GM12878 (cell line): Measurements from ENCODE around the gene C16orf78. TPM values are rescaled to one million over a fixed set of nuclear protein-coding genes. Genes with fewer than 3 reads are reported as not detected.

Source experiments
- ATAC-seq: fragments of 200-7000 bp; cut with Tn5 transposase; 3 replicates; pipeline ENCODE4 v1.9.1; 2020; ENCODE audit warnings: mild to moderate bottlenecking, moderate library complexity
- BruUV-seq: library from RNA; stranded (reverse); fragments of 400-500 nt; replicated peaks from 2 replicates; lab custom pipeline; 2021; lab: Mats Ljungman, UMichigan
- CTCF ChIA-PET: fragments of 300-600 bp; sonication (Branson Sonifier 250); formaldehyde crosslinking; extraction: SDS; loops from one replicate; lab custom pipeline; 2021; ENCODE audit warnings: inconsistent platforms; lab: Yijun Ruan, JAX
- POLR2A ChIA-PET: fragments of 350-600 bp; formaldehyde crosslinking; extraction: SDS; loops from one replicate; lab custom pipeline; 2021; ENCODE audit warnings: inconsistent platforms; lab: Charles Lee
- RAD21 ChIA-PET: fragments of 300-600 bp; sonication (Branson Sonifier 250); formaldehyde crosslinking; loops from one replicate; lab custom pipeline; 2023; ENCODE audit warnings: antibody characterized with exemption; ENCODE audit not compliant: unreplicated experiment; lab: Charles Lee
- SMC1A ChIA-PET: fragments of 300-600 bp; sonication (Branson Sonifier 250); formaldehyde crosslinking; loops from one replicate; lab custom pipeline; 2023; ENCODE audit not compliant: unreplicated experiment, uncharacterized antibody; lab: Charles Lee
- DNase-seq: peaks from one replicate; pipeline ENCODE4 v3.0.0-alpha.2; 2011; ENCODE audit warnings: low read depth, low spot score
- FAIRE-seq: peaks from 3 replicates; lab custom pipeline; 2011; peaks lifted over from hg19 to GRCh38; lab: Jason Lieb, UNC
- H2AFZ ChIP-seq: 2 replicates; pipeline ENCODE4 v1.6.0; 2011; ENCODE audit warnings: low read depth, low read length, control low read depth; ENCODE audit not compliant: control insufficient read depth
- H3K27ac ChIP-seq: 2 replicates; pipeline ENCODE4 v1.5.1; 2011; ENCODE audit warnings: control low read depth; ENCODE audit not compliant: control insufficient read depth, insufficient read depth
- H3K27me3 ChIP-seq, 2 experiments: replicated peaks in 1 of 2; 2 replicates each; pipeline versions ENCODE4 v1.6.0 to v1.6.1; 2011; ENCODE audit warnings: low read length in 1 of 2; ENCODE audit not compliant: control insufficient read depth in 2 of 2, insufficient read depth in 2 of 2
- H3K36me3 ChIP-seq, 2 experiments: 2 replicates each; pipeline ENCODE4 v1.5.1; 2011; ENCODE audit warnings: low read length in 1 of 2; ENCODE audit not compliant: control insufficient read depth in 2 of 2, insufficient read depth in 2 of 2
- H3K4me1 ChIP-seq: 2 replicates; pipeline ENCODE4 v1.6.1; 2011; ENCODE audit warnings: mild to moderate bottlenecking, low read length, moderate library complexity, mixed read lengths; ENCODE audit not compliant: control insufficient read depth, insufficient read depth
- H3K4me2 ChIP-seq: 2 replicates; pipeline ENCODE4 v1.6.0; 2011; ENCODE audit warnings: control low read depth; ENCODE audit not compliant: control insufficient read depth, insufficient read depth
- H3K4me3 ChIP-seq: fragments of 200-600 bp; sonication (generic); 2 replicates; pipeline ENCODE4 v1.5.1; 2016
- H3K79me2 ChIP-seq: 2 replicates; pipeline ENCODE4 v1.6.0; 2011; ENCODE audit warnings: low read length; ENCODE audit not compliant: control insufficient read depth, insufficient read depth
- H3K9ac ChIP-seq: 2 replicates; pipeline ENCODE4 v1.8.0; 2011; ENCODE audit warnings: low read length, control low read depth, mixed read lengths; ENCODE audit not compliant: control insufficient read depth, insufficient read depth
- H3K9me3 ChIP-seq: replicated peaks from 3 replicates; pipeline ENCODE4 v1.5.1; 2011; ENCODE audit warnings: mild to moderate bottlenecking, low read length; ENCODE audit not compliant: control insufficient read depth, insufficient read depth
- H4K20me1 ChIP-seq: 2 replicates; pipeline ENCODE4 v1.6.0; 2011; ENCODE audit not compliant: control insufficient read depth, insufficient read depth
- BACH1 ChIP-seq: fragments of 450-650 bp; IDR thresholded peaks from 2 replicates; pipeline ENCODE4 v1.6.1; 2017; ENCODE audit warnings: mild to moderate bottlenecking, borderline replicate concordance
- BMI1 ChIP-seq: fragments of 450-650 bp; IDR thresholded peaks from 2 replicates; pipeline ENCODE4 v1.6.1; 2016; ENCODE audit warnings: mild to moderate bottlenecking, moderate library complexity, borderline replicate concordance
- CHD1 ChIP-seq: IDR thresholded peaks from 2 replicates; pipeline ENCODE4 v1.6.1; 2012; ENCODE audit warnings: low read depth, low read length, improper control_type of control experiment
- CREB1 ChIP-seq: IDR thresholded peaks from 2 replicates; pipeline ENCODE4 v1.6.1; 2012; ENCODE audit warnings: low read depth, mild to moderate bottlenecking, inconsistent platforms
- EED ChIP-seq: sonication (generic); IDR thresholded peaks from 2 replicates; pipeline ENCODE4 v1.6.1; 2016; ENCODE audit warnings: antibody characterized with exemption, low read depth
- EGR1 ChIP-seq, 2 experiments: IDR thresholded peaks; 1 replicate in 1 of 2; 2 replicates in 1 of 2; pipeline ENCODE4 v1.6.1; 2011 to 2012; ENCODE audit warnings: low read depth in 2 of 2, low read length in 2 of 2, borderline replicate concordance in 1 of 2, mild to moderate bottlenecking in 1 of 2, moderate library complexity in 1 of 2
- EZH2 ChIP-seq: IDR thresholded peaks from 2 replicates; pipeline ENCODE4 v1.6.1; 2012; ENCODE audit warnings: low read depth, mild to moderate bottlenecking, control low read depth, inconsistent platforms, low read length, borderline replicate concordance; ENCODE audit not compliant: control insufficient read depth
- KAT2A ChIP-seq: conservative IDR thresholded peaks from 2 replicates; pipeline ENCODE4 v1.6.1; 2011; ENCODE audit warnings: low read depth, low read length; ENCODE audit not compliant: control insufficient read depth
- MTA3 ChIP-seq: IDR thresholded peaks from 2 replicates; pipeline ENCODE4 v1.6.1; 2012; ENCODE audit warnings: low read length, inconsistent platforms, borderline replicate concordance
- NBN ChIP-seq: fragments of 450-650 bp; IDR thresholded peaks from 2 replicates; pipeline ENCODE4 v1.6.1; 2016
- NFYA ChIP-seq: IDR thresholded peaks from 2 replicates; pipeline ENCODE4 v1.6.1; 2011; ENCODE audit warnings: low read depth, mild to moderate bottlenecking, low read length, improper control_type of control experiment, borderline replicate concordance
- NR2C2 ChIP-seq: IDR thresholded peaks from 2 replicates; pipeline ENCODE4 v1.6.1; 2011; ENCODE audit warnings: borderline replicate concordance, low read depth; ENCODE audit not compliant: control insufficient read depth, insufficient read length
- PAX5 ChIP-seq: IDR thresholded peaks from 2 replicates; pipeline ENCODE4 v1.6.1; 2011; ENCODE audit warnings: low read depth, low read length, borderline replicate concordance
- POLR2AphosphoS2 ChIP-seq: IDR thresholded peaks from 2 replicates; pipeline ENCODE4 v1.6.1; 2011; ENCODE audit warnings: low read depth, mild to moderate bottlenecking, low read length, improper control_type of control experiment, moderate library complexity
- POU2F2 ChIP-seq: IDR thresholded peaks from 3 replicates; pipeline ENCODE4 v1.6.1; 2011; ENCODE audit warnings: low read depth, mild to moderate bottlenecking, low read length, borderline replicate concordance
- RCOR1 ChIP-seq: conservative IDR thresholded peaks from 2 replicates; pipeline ENCODE4 v1.6.1; 2012; ENCODE audit warnings: low read depth, low read length, improper control_type of control experiment
- SIX5 ChIP-seq: IDR thresholded peaks from 2 replicates; pipeline ENCODE4 v1.6.1; 2011; ENCODE audit warnings: mild to moderate bottlenecking, low read depth, low read length, moderate library complexity; ENCODE audit not compliant: severe bottlenecking
- STAT1 ChIP-seq: fragments of 450-650 bp; conservative IDR thresholded peaks from 2 replicates; pipeline ENCODE4 v1.6.1; 2014; ENCODE audit warnings: antibody characterized with exemption, mild to moderate bottlenecking
- TBL1XR1 ChIP-seq: IDR thresholded peaks from 2 replicates; pipeline ENCODE4 v1.6.1; 2012; ENCODE audit warnings: low read depth, low read length, improper control_type of control experiment
- ZNF217 ChIP-seq: fragments of 450-650 bp; IDR thresholded peaks from 2 replicates; pipeline ENCODE4 v1.6.1; 2017; ENCODE audit warnings: antibody characterized with exemption, mild to moderate bottlenecking
- WGBS: methylation state at CpG from one replicate; pipeline ENCODE4 v1.1.6; 2016; ENCODE audit warnings: low lambda C conversion rate; ENCODE audit not compliant: insufficient replicate concordance, insufficient coverage; ENCODE audit errors: missing lambda C conversion rate; 5-methylcytosine and 5-hydroxymethylcytosine counted together
- in situ Hi-C: fragments of 300-500 bp; cut with MboI; formaldehyde crosslinking; loops from 9 replicates; pipeline ENCODE4 v1.14.3; 2018; ENCODE audit warnings: mixed read lengths
- intact Hi-C: fragments of 100-400 bp; cut with micrococcal nuclease; formaldehyde crosslinking; loops from one replicate; pipeline ENCODE4 v1.14.2; 2022; ENCODE audit not compliant: unreplicated experiment
- polyA plus RNA-seq, 11 experiments: library from polyadenylated mRNA; depleted of rRNA in 4 of 11; unstranded in 6 of 11; stranded (reverse) in 5 of 11; fragments of >200 nt; fragmentation: Nextera tagmentation in 4 of 11; fragmentation: Illumina TruSeq in 1 of 11; extraction: Ambion mirVana in 4 of 11; extraction: Trizol in 1 of 11; gene quantifications; 1 replicate in 1 of 11; 2 replicates in 10 of 11; pipeline versions ENCODE4 v1.2.1 to v1.2.3, GENCODE V29; 2011 to 2016; ENCODE audit warnings: inconsistent platforms in 2 of 11, missing spikeins in 2 of 11, low read depth in 1 of 11
- total RNA-seq, 4 experiments: library from RNA; depleted of rRNA in 3 of 4; stranded (reverse); fragments of >200 nt in 3 of 4; fragmentation: Illumina TruSeq in 1 of 4; extraction: Trizol in 1 of 4; gene quantifications; 2 replicates each; pipeline versions ENCODE4 v1.2.1 to v1.2.3, GENCODE V29; 2013 to 2021

Gene C16orf78
- total and polyA plus RNA-seq, 10 of the 15 experiments (the other 5 are each of a cell fraction or from before 2014, with no cell fraction given), result not detected

GRCh38 chr16:49324703-49325102, 48.9 kb upstream of the C16orf78 start:
- CTCF ChIA-PET, result no interaction called here
- no peaks in the 10 kb centered on the region for H3K4me1 ChIP-seq
- 54% methylated on average over 9 of the region's 9 CpGs for WGBS
- no peak overlapping the region for H3K4me2 ChIP-seq
- no peak for ATAC-seq
- BruUV-seq, result no TSS peak
- in situ Hi-C loops, result no loop called here
- POLR2A ChIA-PET, result no interaction called here
- peaks cover 0 to 2% of the 10 kb centered on the region in 2 experiments; a peak in 1 of 4 replicates for H3K27me3 ChIP-seq
- H3K9me3 ChIP-seq, result no peaks in the 10 kb centered on the region
- no peak for DNase-seq
- FAIRE-seq, result no peak
- SMC1A ChIA-PET, result no interaction called here
- no peak for TF ChIP-seq BACH1
- TF ChIP-seq EED, result no peak
- no peak for TF ChIP-seq CREB1
- TF ChIP-seq SIX5, result no peak
- no peak for TF ChIP-seq POU2F2
- TF ChIP-seq EGR1 (IDR thresholded peaks at IDR 0.05; ENCODE audit: borderline replicate concordance in 1 of 2, low read depth in 2 of 2, low read length in 2 of 2), result no peak
- TF ChIP-seq TBL1XR1, result no peak
- H3K36me3 ChIP-seq, result no peaks in the 10 kb centered on the region
- H3K9ac ChIP-seq, result no peak overlapping the region
- no peak overlapping the region for H3K4me3 ChIP-seq
- H4K20me1 ChIP-seq, result no peaks in the 10 kb centered on the region; the same call in 1 of the 2 replicates
- H3K79me2 ChIP-seq, result no peaks in the 10 kb centered on the region
- H2AFZ ChIP-seq, result no peak overlapping the region
- intact Hi-C loops, result no loop called here
- RAD21 ChIA-PET, result no interaction called here
- no peak overlapping the region for H3K27ac ChIP-seq

- Histone ChIP-seq H3K79me2 (no peaks in the 10 kb centered on the region), H3K4me2 (no peak overlapping the region), H3K4me3 (no peak overlapping the region), H3K4me1 (no peaks in the 10 kb centered on the region), H3K9me3 (no peaks in the 10 kb centered on the region), H3K36me3 (no peaks in the 10 kb centered on the region), H3K27ac (no peak overlapping the region), H3K9ac (no peak overlapping the region), H3K27me3 (0 out of 4 replicates have a peak, but pooled peaks cover 0 to 2% of the 10 kb centered on the region in 2 experiments), H4K20me1 (no peaks in the 10 kb centered on the region; the same call in 1 of the 2 replicates), H2AFZ (no peak overlapping the region)
- CTCF ChIA-PET, result no interaction called here
- POLR2A ChIA-PET, result no interaction called here
- no peak for DNase-seq
- RAD21 ChIA-PET, result no interaction called here
- ATAC-seq, result no peak
- BruUV-seq, result no TSS peak
- SMC1A ChIA-PET, result no interaction called here
- FAIRE-seq, result no peak
- WGBS, result 10% methylated on average over 4 of the region's 4 CpGs
- in situ Hi-C loops (no loop called here), intact Hi-C loops (no loop called here)
- TF ChIP-seq EGR1 (IDR thresholded peaks at IDR 0.05; ENCODE audit: borderline replicate concordance in 1 of 2, low read depth in 2 of 2, low read length in 2 of 2) (no peak), BMI1 (no peak), TBL1XR1 (no peak), NFYA (no peak), MTA3 (no peak), PAX5 (no peak), NBN (no peak), ZNF217 (no peak), KAT2A (no peak), EZH2 (no peak), NR2C2 (no peak), RCOR1 (no peak), CHD1 (no peak), STAT1 (no peak), POLR2AphosphoS2 (no peak)
These were observed 46.1 kb upstream of the C16orf78 start for GRCh38 chr16:49327466-49327865.
